H9 (cell line): ENCODE data around the gene NRG2. TPM values are rescaled to one million over a fixed set of nuclear protein-coding genes. Genes with fewer than 3 reads are reported as not detected.

Experiments used
- DNase-seq: peaks from one replicate; pipeline ENCODE4 v3.0.0-alpha.2; 2017
- H2AFZ ChIP-seq: one replicate; pipeline ENCODE4 v1.6.1; 2013; ENCODE audit warnings: mild to moderate bottlenecking, low read length, control low read depth, moderate library complexity
- H2AK5ac ChIP-seq: 2 replicates; pipeline ENCODE4 v1.6.1; 2013; ENCODE audit warnings: low read length, control low read depth, mixed read lengths; ENCODE audit not compliant: insufficient read length
- H2BK120ac ChIP-seq: one replicate; pipeline ENCODE4 v1.6.1; 2013; ENCODE audit warnings: low read depth, mild to moderate bottlenecking, low read length, control low read depth, inconsistent platforms; ENCODE audit not compliant: poor library complexity, severe bottlenecking
- H2BK12ac ChIP-seq: 2 replicates; pipeline ENCODE4 v1.6.1; 2013; ENCODE audit warnings: low read length, control low read depth, mixed read lengths, low read depth; ENCODE audit not compliant: insufficient read length
- H2BK15ac ChIP-seq: 2 replicates; pipeline ENCODE4 v1.6.1; 2013; ENCODE audit warnings: low read depth, low read length, control low read depth
- H2BK20ac ChIP-seq: one replicate; pipeline ENCODE4 v1.6.1; 2013; ENCODE audit warnings: low read depth, mild to moderate bottlenecking, low read length, control low read depth, inconsistent platforms; ENCODE audit not compliant: poor library complexity, severe bottlenecking
- H2BK5ac ChIP-seq: 2 replicates; pipeline ENCODE4 v1.6.1; 2013; ENCODE audit warnings: low read length, control low read depth, mixed read lengths; ENCODE audit not compliant: insufficient read length
- H3K14ac ChIP-seq: 2 replicates; pipeline ENCODE4 v1.6.1; 2013; ENCODE audit warnings: low read length, control low read depth; ENCODE audit not compliant: insufficient read depth
- H3K18ac ChIP-seq: 2 replicates; pipeline ENCODE4 v1.6.1; 2013; ENCODE audit warnings: low read depth, mild to moderate bottlenecking, mixed read lengths, low read length, control low read depth; ENCODE audit not compliant: insufficient read length
- H3K23ac ChIP-seq: 2 replicates; pipeline ENCODE4 v1.6.1; 2013; ENCODE audit warnings: low read length, control low read depth, mixed read lengths, low read depth; ENCODE audit not compliant: insufficient read length
- H3K23me2 ChIP-seq: 2 replicates; pipeline ENCODE4 v1.6.1; 2013; ENCODE audit warnings: low read depth, mild to moderate bottlenecking, mixed read lengths, low read length, control low read depth; ENCODE audit not compliant: insufficient read length, poor library complexity, severe bottlenecking
- H3K27ac ChIP-seq: 2 replicates; pipeline ENCODE4 v1.5.1; 2013; ENCODE audit warnings: low read length, control low read depth, mixed read lengths, low read depth; ENCODE audit not compliant: insufficient read length
- H3K27me3 ChIP-seq: 2 replicates; pipeline ENCODE4 v1.6.1; 2013; ENCODE audit warnings: low read length, control low read depth, inconsistent platforms; ENCODE audit not compliant: insufficient read depth
- H3K4ac ChIP-seq: 2 replicates; pipeline ENCODE4 v1.6.1; 2013; ENCODE audit warnings: low read depth, mild to moderate bottlenecking, control low read depth, inconsistent platforms, low read length, moderate library complexity
- H3K4me1 ChIP-seq: 2 replicates; pipeline ENCODE4 v1.6.1; 2013; ENCODE audit warnings: low read length, control low read depth, inconsistent platforms; ENCODE audit not compliant: insufficient read depth
- H3K4me2 ChIP-seq: 2 replicates; pipeline ENCODE4 v1.6.1; 2013; ENCODE audit warnings: low read length, control low read depth, mixed read lengths; ENCODE audit not compliant: insufficient read length, insufficient read depth
- H3K56ac ChIP-seq: 2 replicates; pipeline ENCODE4 v1.6.1; 2013; ENCODE audit warnings: low read depth, mild to moderate bottlenecking, mixed read lengths, low read length, control low read depth; ENCODE audit not compliant: insufficient read length
- H3K79me1 ChIP-seq: 2 replicates; pipeline ENCODE4 v1.6.1; 2013; ENCODE audit warnings: low read depth, mild to moderate bottlenecking, moderate library complexity, low read length, control low read depth, inconsistent platforms; ENCODE audit not compliant: insufficient read depth, poor library complexity, severe bottlenecking
- H3K79me2 ChIP-seq: 2 replicates; pipeline ENCODE4 v1.6.1; 2013; ENCODE audit warnings: low read length, control low read depth, inconsistent platforms; ENCODE audit not compliant: insufficient read depth
- H3K9ac ChIP-seq: 2 replicates; pipeline ENCODE4 v1.6.1; 2013; ENCODE audit warnings: low read length, control low read depth, mixed read lengths; ENCODE audit not compliant: insufficient read length; ENCODE audit errors: extremely low read depth
- H3K9me3 ChIP-seq: one replicate; pipeline ENCODE4 v1.6.1; 2013; ENCODE audit warnings: low read depth, low read length, inconsistent platforms; ENCODE audit not compliant: control insufficient read depth
- H3T11ph ChIP-seq: one replicate; pipeline ENCODE4 v1.6.1; 2013; ENCODE audit warnings: mild to moderate bottlenecking, low read length, control low read depth, inconsistent platforms
- H4K20me1 ChIP-seq: one replicate; pipeline ENCODE4 v1.6.1; 2013; ENCODE audit not compliant: control insufficient read depth, insufficient read length, insufficient read depth
- H4K5ac ChIP-seq: 2 replicates; pipeline ENCODE4 v1.6.1; 2013; ENCODE audit warnings: low read depth, mild to moderate bottlenecking, mixed read lengths, low read length, control low read depth; ENCODE audit not compliant: insufficient read length
- H4K8ac ChIP-seq: replicated peaks from 2 replicates; pipeline ENCODE4 v1.6.1; 2013; ENCODE audit warnings: low read length, control low read depth, mixed read lengths, low read depth; ENCODE audit not compliant: insufficient read length
- H4K91ac ChIP-seq: 2 replicates; pipeline ENCODE4 v1.6.1; 2013; ENCODE audit warnings: low read depth, mild to moderate bottlenecking, moderate library complexity, mixed read lengths, low read length, control low read depth; ENCODE audit not compliant: insufficient read length
- H3K27ac Mint-ChIP-seq, 3 experiments: 2 replicates in 2 of 3; 3 replicates in 1 of 3; pipeline ENCODE4 v1.8.0; 2020 to 2021; ENCODE audit warnings: mixed read lengths in 3 of 3, mild to moderate bottlenecking in 1 of 3, moderate library complexity in 1 of 3
- H3K27me3 Mint-ChIP-seq: 2 replicates; pipeline ENCODE4 v1.8.0; 2021; ENCODE audit warnings: low read depth, mild to moderate bottlenecking, moderate library complexity, mixed read lengths
- H3K36me3 Mint-ChIP-seq, 3 experiments: 2 replicates in 2 of 3; 3 replicates in 1 of 3; pipeline ENCODE4 v1.8.0; 2020 to 2021; ENCODE audit warnings: low read depth in 3 of 3, mixed read lengths in 3 of 3; ENCODE audit not compliant: insufficient read depth in 1 of 3
- H3K4me1 Mint-ChIP-seq, 2 experiments: 2 replicates each; pipeline ENCODE4 v1.8.0; 2020; ENCODE audit warnings: mixed read lengths in 2 of 2
- H3K4me3 Mint-ChIP-seq, 2 experiments: 2 replicates in 1 of 2; 3 replicates in 1 of 2; pipeline ENCODE4 v1.8.0; 2020 to 2021; ENCODE audit warnings: mild to moderate bottlenecking in 2 of 2, mixed read lengths in 2 of 2, moderate library complexity in 1 of 2
- H3K9me3 Mint-ChIP-seq, 2 experiments: 2 replicates in 1 of 2; 3 replicates in 1 of 2; pipeline ENCODE4 v1.8.0; 2020; ENCODE audit warnings: mild to moderate bottlenecking in 2 of 2, mixed read lengths in 2 of 2, moderate library complexity in 1 of 2
- WGBS: extraction: QIAGEN DNeasy Blood & Tissue Kit; methylation state at CpG from one replicate; pipeline ENCODE4 v1.1.7; 2013; ENCODE audit warnings: missing lambda C conversion rate, low lambda C conversion rate, mixed read lengths; ENCODE audit not compliant: insufficient read length; ENCODE audit errors: extremely low coverage; 5-methylcytosine and 5-hydroxymethylcytosine counted together
- total RNA-seq: library from RNA; stranded (reverse); gene quantifications from 2 replicates; pipeline ENCODE4 v1.2.1, GENCODE V29; 2021
- TF ChIP-seq, protein P1 (sequence below): fragments of 200-600 bp; sonication (generic); conservative IDR thresholded peaks from 3 replicates; pipeline ENCODE4 v1.8.0; 2021; ENCODE audit warnings: antibody characterized with exemption, mild to moderate bottlenecking

NRG2 gene
- total RNA-seq, 1 experiment from 2014 or later: not detected

GRCh38 chr5:139951296-139951924 is 91.7 kb downstream of the NRG2 start:
- no peak overlapping the region for H3K23ac ChIP-seq
- no peak overlapping the region for H3K9ac ChIP-seq
- no peak overlapping the region for H3K27ac ChIP-seq
- H3K4ac ChIP-seq: no peak overlapping the region
- WGBS: no CpG with 5 or more reads among the region's 6 CpGs
- peaks cover 7% of the 10 kb centered on the region; the same call in 1 of the 2 replicates for H3K4me1 ChIP-seq
- H3K79me1 ChIP-seq: no peaks in the 10 kb centered on the region
- H3K4me3 Mint-ChIP-seq: no peak overlapping the region
- H3K14ac ChIP-seq: no peak overlapping the region
- no peak overlapping the region for H2BK12ac ChIP-seq
- no peak overlapping the region for H3K4me2 ChIP-seq
- H3K79me2 ChIP-seq: no peaks in the 10 kb centered on the region
- no peaks in the 10 kb centered on the region for H3K9me3 ChIP-seq
- DNase-seq: no peak
- no peaks in the 10 kb centered on the region for H3K27me3 ChIP-seq
- TF ChIP-seq, protein P1, sequence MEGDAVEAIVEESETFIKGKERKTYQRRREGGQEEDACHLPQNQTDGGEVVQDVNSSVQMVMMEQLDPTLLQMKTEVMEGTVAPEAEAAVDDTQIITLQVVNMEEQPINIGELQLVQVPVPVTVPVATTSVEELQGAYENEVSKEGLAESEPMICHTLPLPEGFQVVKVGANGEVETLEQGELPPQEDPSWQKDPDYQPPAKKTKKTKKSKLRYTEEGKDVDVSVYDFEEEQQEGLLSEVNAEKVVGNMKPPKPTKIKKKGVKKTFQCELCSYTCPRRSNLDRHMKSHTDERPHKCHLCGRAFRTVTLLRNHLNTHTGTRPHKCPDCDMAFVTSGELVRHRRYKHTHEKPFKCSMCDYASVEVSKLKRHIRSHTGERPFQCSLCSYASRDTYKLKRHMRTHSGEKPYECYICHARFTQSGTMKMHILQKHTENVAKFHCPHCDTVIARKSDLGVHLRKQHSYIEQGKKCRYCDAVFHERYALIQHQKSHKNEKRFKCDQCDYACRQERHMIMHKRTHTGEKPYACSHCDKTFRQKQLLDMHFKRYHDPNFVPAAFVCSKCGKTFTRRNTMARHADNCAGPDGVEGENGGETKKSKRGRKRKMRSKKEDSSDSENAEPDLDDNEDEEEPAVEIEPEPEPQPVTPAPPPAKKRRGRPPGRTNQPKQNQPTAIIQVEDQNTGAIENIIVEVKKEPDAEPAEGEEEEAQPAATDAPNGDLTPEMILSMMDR: no peak
- no peak overlapping the region for H4K91ac ChIP-seq
- H3K27ac Mint-ChIP-seq: no peak overlapping the region; a peak in 1 of 7 replicates
- H4K5ac ChIP-seq: no peak overlapping the region
- no peak overlapping the region for H3T11ph ChIP-seq
- no peak overlapping the region for H2AK5ac ChIP-seq
- H2BK20ac ChIP-seq: no peak overlapping the region
- no peak overlapping the region for H3K56ac ChIP-seq
- peaks cover 29% of the 10 kb centered on the region for H3K27me3 Mint-ChIP-seq
- H2BK5ac ChIP-seq: no peak overlapping the region
- H2AFZ ChIP-seq: no peak overlapping the region
- H3K9me3 Mint-ChIP-seq: no peaks in the 10 kb centered on the region
- no peaks in the 10 kb centered on the region for H3K23me2 ChIP-seq
- peaks cover 35 to 43% of the 10 kb centered on the region in 2 experiments for H3K4me1 Mint-ChIP-seq
- no peak overlapping the region for H2BK15ac ChIP-seq
- H4K8ac ChIP-seq: no peak overlapping the region
- H3K36me3 Mint-ChIP-seq: no peaks in the 10 kb centered on the region
- no peak overlapping the region for H2BK120ac ChIP-seq
- H3K18ac ChIP-seq: no peak overlapping the region
- no peaks in the 10 kb centered on the region for H4K20me1 ChIP-seq
